Endothelial cell of umbilical vein (primary cell): ENCODE data around the gene DCTD. TPM values are rescaled to one million over a fixed set of nuclear protein-coding genes. Genes with fewer than 3 reads are reported as not detected.

Source experiments
- BruUV-seq: library from RNA; stranded (reverse); fragments of 400-500 nt; replicated peaks from 2 replicates; lab custom pipeline; 2021; lab: Mats Ljungman, UMichigan
- CTCF ChIA-PET: fragments of 300-600, 350-600 bp; sonication (Branson Sonifier 250); formaldehyde crosslinking; loops from one replicate; lab custom pipeline; 2021; ENCODE audit warnings: antibody characterized with exemption, inconsistent platforms; lab: Charles Lee
- POLR2A ChIA-PET: fragments of 300-600, 350-600 bp; sonication (Branson Sonifier 250); formaldehyde crosslinking; loops from one replicate; lab custom pipeline; 2021; ENCODE audit warnings: antibody characterized with exemption, inconsistent platforms; lab: Charles Lee
- DNase-seq: peaks from one replicate; pipeline ENCODE4 v3.0.0-alpha.2; 2011; ENCODE audit warnings: low read depth, low spot score
- FAIRE-seq: peaks from 2 replicates; lab custom pipeline; 2011; peaks lifted over from hg19 to GRCh38; lab: Jason Lieb, UNC
- H2AFZ ChIP-seq: 2 replicates; pipeline ENCODE4 v1.6.0; 2012; ENCODE audit warnings: low read depth, low read length, control low read depth, inconsistent platforms
- H3K27ac ChIP-seq: 2 replicates; pipeline ENCODE4 v1.5.1; 2011; ENCODE audit warnings: low read depth, mild to moderate bottlenecking, control low read depth, low read length, moderate library complexity; ENCODE audit not compliant: insufficient read depth
- H3K27me3 ChIP-seq, 2 experiments: 2 replicates each; pipeline versions ENCODE4 v1.6.0 to v1.6.1; 2011; ENCODE audit warnings: low read length in 2 of 2, mixed read lengths in 1 of 2; ENCODE audit not compliant: control insufficient read depth in 2 of 2, insufficient read depth in 2 of 2
- H3K36me3 ChIP-seq, 2 experiments: 2 replicates in 1 of 2; 3 replicates in 1 of 2; pipeline ENCODE4 v1.5.1; 2011; ENCODE audit warnings: low read length in 2 of 2, mild to moderate bottlenecking in 1 of 2, moderate library complexity in 1 of 2; ENCODE audit not compliant: control insufficient read depth in 2 of 2, insufficient read depth in 2 of 2; ENCODE audit errors: extremely low read depth in 1 of 2
- H3K4me1 ChIP-seq: 3 replicates; pipeline ENCODE4 v1.5.1; 2011; ENCODE audit warnings: mild to moderate bottlenecking, low read length; ENCODE audit not compliant: control insufficient read depth, insufficient read depth; ENCODE audit errors: extremely low read depth
- H3K4me2 ChIP-seq: 2 replicates; pipeline ENCODE4 v1.6.1; 2011; ENCODE audit warnings: low read length, control low read depth, mixed read lengths; ENCODE audit not compliant: insufficient read depth
- H3K4me3 ChIP-seq, 3 experiments: fragments of 200-600 bp in 1 of 3; sonication (generic), shearing (Covaris generic) in 1 of 3; replicated peaks in 1 of 3; 2 replicates each; pipeline ENCODE4 v1.5.1; 2011 to 2016; ENCODE audit warnings: control low read depth in 3 of 3, low read length in 3 of 3, mild to moderate bottlenecking in 2 of 3, inconsistent platforms in 1 of 3, low read depth in 1 of 3, moderate library complexity in 1 of 3; ENCODE audit not compliant: insufficient read depth in 1 of 3
- H3K79me2 ChIP-seq: 2 replicates; pipeline ENCODE4 v1.6.0; 2012; ENCODE audit warnings: low read length, inconsistent platforms; ENCODE audit not compliant: control insufficient read depth, insufficient read depth
- H3K9ac ChIP-seq: replicated peaks from 2 replicates; pipeline ENCODE3; 2011; ENCODE audit warnings: low read length, control low read depth; ENCODE audit not compliant: insufficient read depth; ENCODE audit errors: extremely low read depth
- H3K9me1 ChIP-seq: replicated peaks from 3 replicates; pipeline ENCODE4 v1.6.0; 2011; ENCODE audit warnings: mild to moderate bottlenecking, low read length; ENCODE audit not compliant: control insufficient read depth, insufficient read depth; ENCODE audit errors: extremely low read depth
- H3K9me3 ChIP-seq: replicated peaks from 2 replicates; pipeline ENCODE4 v1.5.1; 2012; ENCODE audit warnings: low read length, inconsistent platforms; ENCODE audit not compliant: control insufficient read depth, insufficient read depth
- H4K20me1 ChIP-seq: replicated peaks from 2 replicates; pipeline ENCODE3; 2011; ENCODE audit warnings: mild to moderate bottlenecking, low read length; ENCODE audit not compliant: control insufficient read depth, insufficient read depth; ENCODE audit errors: extremely low read depth
- CTCF ChIP-seq, 2 donors: IDR thresholded peaks; 1 replicate in 1 of 2; 2 replicates in 1 of 2; pipeline ENCODE4 v1.5.1; 2011; ENCODE audit warnings: low read length in 2 of 2, mild to moderate bottlenecking in 2 of 2, moderate library complexity in 2 of 2, control low read depth in 1 of 2, inconsistent platforms in 1 of 2, low read depth in 1 of 2; ENCODE audit not compliant: insufficient read depth in 1 of 2; ENCODE audit errors: extremely low read depth in 1 of 2
- EZH2 ChIP-seq: IDR thresholded peaks from 2 replicates; pipeline ENCODE4 v1.6.1; 2012; ENCODE audit warnings: borderline replicate concordance, low read depth, mild to moderate bottlenecking, moderate library complexity, low read length, inconsistent platforms; ENCODE audit not compliant: severe bottlenecking
- FOS ChIP-seq: IDR thresholded peaks from 2 replicates; pipeline ENCODE4 v1.6.1; 2011; ENCODE audit warnings: mild to moderate bottlenecking, low read length, moderate library complexity, borderline replicate concordance; ENCODE audit not compliant: insufficient read depth
- GATA2 ChIP-seq: IDR thresholded peaks from 2 replicates; pipeline ENCODE4 v1.7.0; 2011; ENCODE audit warnings: low read depth, mild to moderate bottlenecking, moderate library complexity, mixed read lengths, low read length; ENCODE audit not compliant: insufficient read length, insufficient read depth
- JUN ChIP-seq: IDR thresholded peaks from 2 replicates; pipeline ENCODE4 v1.6.1; 2011; ENCODE audit warnings: borderline replicate concordance, low read depth; ENCODE audit not compliant: insufficient read length, insufficient read depth
- MYC ChIP-seq: IDR thresholded peaks from one replicate; pipeline ENCODE4 v1.6.1; 2011; ENCODE audit warnings: mild to moderate bottlenecking, low read depth, low read length
- POLR2A ChIP-seq: IDR thresholded peaks from 2 replicates; pipeline ENCODE4 v1.6.1; 2012; ENCODE audit warnings: low read depth, mild to moderate bottlenecking, control low read depth, low read length
- POLR2AphosphoS5 ChIP-seq: IDR thresholded peaks from 2 replicates; pipeline ENCODE4 v1.6.1; 2012; ENCODE audit warnings: low read depth, mild to moderate bottlenecking, control low read depth, low read length, moderate library complexity; ENCODE audit not compliant: insufficient read depth
- dilution Hi-C: fragments of 300-500 bp; cut with MboI; formaldehyde crosslinking; loops from one replicate; pipeline ENCODE4 v1.15.0; 2019; ENCODE audit warnings: low sequenced_read_pairs; ENCODE audit not compliant: extremely low pct_ligation_motif_present
- intact Hi-C: fragments of 100-400 bp; cut with micrococcal nuclease; formaldehyde crosslinking; loops from one replicate; pipeline ENCODE4 v1.10.0; 2022
- polyA plus RNA-seq, 4 experiments: library from polyadenylated mRNA; depleted of rRNA in 3 of 4; stranded (reverse) in 3 of 4; unstranded in 1 of 4; fragments of >200 nt; gene quantifications; 2 replicates each; pipeline versions ENCODE4 v1.2.1 to v1.2.3, GENCODE V29; 2011 to 2012; ENCODE audit warnings: missing spikeins in 1 of 4
- total RNA-seq: library from RNA; stranded (reverse); gene quantifications from 2 replicates; pipeline ENCODE4 v1.2.3, GENCODE V29; 2021
- TF ChIP-seq, protein P1 (sequence below): IDR thresholded peaks from 2 replicates; pipeline ENCODE4 v1.6.1; 2011; ENCODE audit not compliant: insufficient read depth, insufficient read length

Gene DCTD
- total and polyA plus RNA-seq, 2 donors (not counting 3 experiments of a cell fraction or from before 2014, with no cell fraction given), result 105 to 111 TPM

DNA sequence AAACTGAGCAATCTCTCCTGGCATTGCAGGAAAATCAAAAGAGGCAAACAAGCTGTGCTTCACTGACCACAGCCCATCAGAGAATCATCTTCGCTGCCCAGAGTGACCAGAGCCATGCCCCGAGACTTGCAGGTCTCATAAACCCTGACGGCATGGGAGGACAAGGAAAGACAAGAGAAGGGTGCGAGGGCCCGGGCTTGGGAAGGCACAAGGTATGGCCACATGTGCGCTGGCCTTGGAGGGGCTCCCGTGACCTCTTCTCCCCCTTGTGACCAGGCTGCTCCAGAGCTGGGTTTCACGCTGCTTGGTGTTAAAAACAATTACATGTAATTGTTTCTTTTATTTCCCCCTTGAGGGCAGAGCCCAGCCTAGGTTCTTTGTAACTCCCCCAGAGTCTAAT is 20.8 kb downstream of the DCTD start:
- Histone ChIP-seq H3K36me3 (peaks cover 8 to 28% of the 10 kb centered on the region in 2 experiments), H3K79me2 (no peaks in the 10 kb centered on the region), H3K27ac (no peak overlapping the region), H3K4me2 (no peak overlapping the region), H3K9me3 (no peaks in the 10 kb centered on the region), H3K4me1 (no peaks in the 10 kb centered on the region), H4K20me1 (no peaks in the 10 kb centered on the region), H3K9me1 (no peaks in the 10 kb centered on the region), H2AFZ (no peak overlapping the region), H3K9ac (no peak overlapping the region), H3K27me3 (no peaks in the 10 kb centered on the region), H3K4me3 (no peak overlapping the region)
- POLR2A ChIA-PET, result interaction anchor here (0.8 kb wide), 1 partner anchor 744 kb away, joined by 3 read pairs; no protein-coding TSS in a partner anchor
- CTCF ChIA-PET, result no interaction called here
- FAIRE-seq (no peak), DNase-seq (no peak)
- intact Hi-C loops, result no loop called here
- dilution Hi-C loops, result no loop called here
- TF ChIP-seq GATA2 (no peak), MYC (no peak), EZH2 (no peak), FOS (no peak), POLR2A (no peak), CTCF (IDR thresholded peaks at IDR 0.05; ENCODE audit: extremely low read depth in 1 of 2, insufficient read depth in 1 of 2, low read depth in 1 of 2, low read length in 2 of 2) (no peak), JUN (no peak), POLR2AphosphoS5 (no peak)
- TF ChIP-seq, protein P1, sequence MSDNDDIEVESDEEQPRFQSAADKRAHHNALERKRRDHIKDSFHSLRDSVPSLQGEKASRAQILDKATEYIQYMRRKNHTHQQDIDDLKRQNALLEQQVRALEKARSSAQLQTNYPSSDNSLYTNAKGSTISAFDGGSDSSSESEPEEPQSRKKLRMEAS, result no peak
- BruUV-seq, result no TSS peak
